AG04449 (cell line): ENCODE measurements around the gene SLC12A8.

Source experiments
- CTCF ChIA-PET: fragments of 350-600 bp; formaldehyde crosslinking; extraction: SDS; loops from one replicate; lab custom pipeline; 2021; ENCODE audit warnings: antibody characterized with exemption; lab: Yijun Ruan, JAX
- POLR2A ChIA-PET: fragments of 400-600, 350-600 bp; formaldehyde crosslinking; extraction: SDS; loops from one replicate; lab custom pipeline; 2020; ENCODE audit warnings: antibody characterized with exemption, inconsistent platforms; lab: Yijun Ruan, JAX
- DNase-seq: peaks from one replicate; pipeline ENCODE4 v3.0.0-alpha.2; 2010; ENCODE audit warnings: low read depth, low spot score
- H3K4me3 ChIP-seq: 2 replicates; pipeline ENCODE4 v1.5.1; 2011; ENCODE audit warnings: low read depth, mild to moderate bottlenecking, control low read depth, low read length
- TF ChIP-seq, protein P1 (sequence below): IDR thresholded peaks from one replicate; pipeline ENCODE4 v1.5.1; 2011; ENCODE audit warnings: mild to moderate bottlenecking, moderate library complexity, low read length, control low read depth, inconsistent platforms; ENCODE audit not compliant: insufficient read depth; ENCODE audit errors: missing control alignments

SLC12A8 gene

DNA sequence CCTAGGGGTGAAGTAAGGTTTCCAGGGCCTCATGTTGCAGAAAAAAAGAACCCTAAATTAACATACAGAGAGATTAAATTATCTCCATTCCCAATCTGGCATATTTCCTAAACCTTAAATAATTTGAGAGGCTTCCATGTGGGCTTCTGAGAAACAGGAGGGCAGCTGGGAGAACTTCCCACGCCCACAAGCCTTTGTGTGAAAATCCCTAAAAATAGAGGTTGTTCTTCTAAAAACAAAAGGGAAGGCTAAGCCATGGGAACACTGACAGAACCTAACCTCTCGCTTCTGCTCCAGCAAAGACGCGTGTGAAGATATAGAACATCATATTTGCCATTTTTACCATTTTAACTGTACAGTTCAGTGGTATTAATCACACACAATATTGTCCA lies 812 bp upstream of the SLC12A8 start:
- ChIA-PET CTCF (no interaction called here), POLR2A (no interaction called here)
- TF ChIP-seq, protein P1, sequence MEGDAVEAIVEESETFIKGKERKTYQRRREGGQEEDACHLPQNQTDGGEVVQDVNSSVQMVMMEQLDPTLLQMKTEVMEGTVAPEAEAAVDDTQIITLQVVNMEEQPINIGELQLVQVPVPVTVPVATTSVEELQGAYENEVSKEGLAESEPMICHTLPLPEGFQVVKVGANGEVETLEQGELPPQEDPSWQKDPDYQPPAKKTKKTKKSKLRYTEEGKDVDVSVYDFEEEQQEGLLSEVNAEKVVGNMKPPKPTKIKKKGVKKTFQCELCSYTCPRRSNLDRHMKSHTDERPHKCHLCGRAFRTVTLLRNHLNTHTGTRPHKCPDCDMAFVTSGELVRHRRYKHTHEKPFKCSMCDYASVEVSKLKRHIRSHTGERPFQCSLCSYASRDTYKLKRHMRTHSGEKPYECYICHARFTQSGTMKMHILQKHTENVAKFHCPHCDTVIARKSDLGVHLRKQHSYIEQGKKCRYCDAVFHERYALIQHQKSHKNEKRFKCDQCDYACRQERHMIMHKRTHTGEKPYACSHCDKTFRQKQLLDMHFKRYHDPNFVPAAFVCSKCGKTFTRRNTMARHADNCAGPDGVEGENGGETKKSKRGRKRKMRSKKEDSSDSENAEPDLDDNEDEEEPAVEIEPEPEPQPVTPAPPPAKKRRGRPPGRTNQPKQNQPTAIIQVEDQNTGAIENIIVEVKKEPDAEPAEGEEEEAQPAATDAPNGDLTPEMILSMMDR: no peak
- DNase-seq: no peak
- H3K4me3 ChIP-seq: no peak overlapping the region

DNA sequence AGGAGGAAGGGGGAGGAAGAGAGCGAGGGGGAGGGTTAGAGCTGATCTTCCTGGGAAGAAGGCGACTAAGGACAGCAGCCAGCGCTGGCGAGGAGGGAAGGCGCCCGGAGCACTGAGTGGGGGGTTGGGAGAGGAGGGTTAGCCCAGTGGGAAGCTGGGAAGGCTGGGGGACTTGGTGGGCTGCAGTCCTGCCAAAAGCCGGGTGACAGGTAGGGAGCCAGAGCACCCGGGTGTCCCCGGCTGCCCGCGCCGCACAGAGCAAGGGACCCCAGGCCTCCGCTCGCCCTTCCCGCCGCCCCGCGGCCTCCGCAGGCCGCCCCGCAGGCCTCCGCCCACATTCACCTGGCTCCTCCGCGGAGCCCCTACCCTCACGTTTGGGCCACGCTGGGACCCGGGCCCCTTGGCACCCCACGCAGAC lies 448 bp downstream of the SLC12A8 start:
- ChIA-PET CTCF (no interaction called here), POLR2A (no interaction called here)
- peak overlapping the region; percentile 34 for H3K4me3 ChIP-seq
- DNase-seq: no peak
- TF ChIP-seq, protein P1: no peak

DNA sequence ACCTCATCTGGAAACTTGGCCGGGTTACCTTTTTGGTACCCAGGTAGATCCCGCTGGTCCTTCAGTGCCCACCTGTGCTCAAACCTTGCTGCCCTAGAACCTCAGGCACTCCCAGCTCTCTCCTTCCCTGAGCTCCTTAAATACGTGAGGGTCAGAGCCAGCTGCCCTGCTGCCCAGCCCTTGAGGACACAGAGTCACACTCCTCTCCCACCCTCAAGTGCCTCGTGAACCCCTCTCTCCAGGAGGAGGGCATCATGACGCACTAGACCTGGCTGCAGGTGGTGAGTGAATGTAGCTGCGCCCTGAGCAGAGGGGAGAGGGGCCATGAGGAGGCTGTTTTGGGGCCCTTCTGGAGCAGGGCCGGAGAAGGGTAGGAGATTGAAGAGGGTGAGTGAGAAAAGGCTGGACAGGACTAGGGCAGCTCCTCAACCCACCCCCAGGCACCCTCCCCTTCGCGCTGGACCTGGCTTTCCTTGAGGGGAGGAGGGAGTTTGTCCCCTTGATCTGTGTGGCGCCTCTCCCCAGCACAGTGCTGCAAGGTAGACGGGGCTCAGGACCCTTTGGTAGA lies 941 bp downstream of the SLC12A8 start:
- TF ChIP-seq, protein P1: no peak
- ChIA-PET CTCF (no interaction called here), POLR2A (no interaction called here)
- DNase-seq: no peak
- no peak overlapping the region for H3K4me3 ChIP-seq

DNA sequence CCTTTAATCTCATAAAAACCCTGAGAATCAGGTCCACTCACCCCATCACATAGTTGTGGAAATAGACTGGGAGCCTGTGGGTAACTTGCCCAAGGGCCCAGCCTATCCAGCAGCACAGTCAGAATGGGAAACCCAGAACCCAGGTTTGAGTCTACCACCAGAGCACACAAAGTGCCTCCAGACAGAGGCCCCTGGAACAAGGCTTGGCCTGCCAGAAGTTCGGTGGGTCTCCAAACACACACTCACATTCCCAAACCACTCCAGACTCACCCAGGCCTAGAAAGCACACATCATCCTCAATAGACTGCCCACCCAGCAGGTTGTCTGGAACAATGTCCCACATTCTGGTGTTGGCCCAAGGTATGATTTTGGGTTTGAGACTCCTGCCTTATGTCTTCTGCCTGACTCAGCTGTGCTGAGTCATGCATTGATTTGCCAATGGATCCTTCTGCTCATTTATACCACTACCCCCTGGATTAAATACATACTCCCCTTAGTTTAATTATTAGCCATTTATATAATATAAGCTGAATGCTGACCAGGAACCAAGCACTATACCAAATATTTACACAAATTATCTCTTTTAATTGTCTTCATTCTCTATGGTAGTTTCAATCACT lies 4.5 kb downstream of the SLC12A8 start:
- POLR2A ChIA-PET: interaction anchor here (1.2 kb wide), 1 partner anchor 145 kb away, joined by 3 read pairs; no protein-coding TSS in a partner anchor
- TF ChIP-seq, protein P1: no peak
- no peak overlapping the region for H3K4me3 ChIP-seq
- CTCF ChIA-PET: no interaction called here
- no peak for DNase-seq

DNA sequence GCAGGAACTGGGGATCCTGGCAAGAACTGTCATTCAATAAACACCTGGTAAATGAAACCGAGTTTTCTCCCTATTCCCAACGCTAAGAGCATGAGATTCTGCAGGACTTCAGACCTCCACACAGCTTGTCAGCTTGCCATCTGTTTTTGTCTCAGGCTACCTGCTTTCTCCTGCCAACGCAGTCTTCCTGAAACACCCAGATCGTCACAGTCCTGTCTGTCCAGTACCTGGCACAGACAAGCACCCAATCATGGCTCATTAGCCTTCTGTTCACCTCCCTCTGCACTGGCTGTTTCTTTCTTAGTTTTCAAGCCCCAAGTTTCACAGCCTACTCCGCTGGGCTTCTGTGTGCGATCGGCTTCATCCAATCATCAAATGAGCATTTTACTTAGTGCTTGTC lies 5.0 kb downstream of the SLC12A8 start:
- no peak overlapping the region for H3K4me3 ChIP-seq
- ChIA-PET POLR2A (no interaction called here), CTCF (no interaction called here)
- DNase-seq: no peak
- TF ChIP-seq, protein P1: no peak

DNA sequence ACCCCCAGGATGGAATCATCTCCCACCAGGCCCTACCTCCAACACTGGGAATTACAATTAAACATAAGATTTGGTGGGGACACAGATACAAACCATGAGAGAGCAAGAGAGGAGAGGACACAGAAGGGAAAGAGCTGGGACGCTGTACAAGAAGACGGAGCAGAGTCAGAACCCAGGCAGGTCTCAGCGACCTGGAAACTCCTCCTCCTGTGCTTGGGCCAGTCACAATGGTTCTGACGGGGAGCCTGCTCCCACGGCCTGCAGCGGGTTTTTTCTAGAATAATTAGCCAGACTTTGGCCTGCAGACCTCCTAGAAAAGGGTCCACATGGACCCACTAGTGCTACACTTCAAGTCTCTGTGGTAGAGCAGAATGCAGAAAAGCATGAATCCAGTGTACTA lies 5.6 kb downstream of the SLC12A8 start:
- TF ChIP-seq, protein P1: no peak
- DNase-seq: no peak
- ChIA-PET CTCF (interaction anchor here (1.4 kb wide), 1 partner anchor 15 kb away, joined by 3 read pairs; no protein-coding TSS in a partner anchor), POLR2A (no interaction called here)
- H3K4me3 ChIP-seq: no peak overlapping the region
